ENCODE measurements around the gene KIAA1210.
"Not testable (repeated sequence)": the region's sequence is repeated elsewhere in the genome, so short reads cannot be mapped to it uniquely, and the experiment has no call there.

KIAA1210 gene

DNA sequence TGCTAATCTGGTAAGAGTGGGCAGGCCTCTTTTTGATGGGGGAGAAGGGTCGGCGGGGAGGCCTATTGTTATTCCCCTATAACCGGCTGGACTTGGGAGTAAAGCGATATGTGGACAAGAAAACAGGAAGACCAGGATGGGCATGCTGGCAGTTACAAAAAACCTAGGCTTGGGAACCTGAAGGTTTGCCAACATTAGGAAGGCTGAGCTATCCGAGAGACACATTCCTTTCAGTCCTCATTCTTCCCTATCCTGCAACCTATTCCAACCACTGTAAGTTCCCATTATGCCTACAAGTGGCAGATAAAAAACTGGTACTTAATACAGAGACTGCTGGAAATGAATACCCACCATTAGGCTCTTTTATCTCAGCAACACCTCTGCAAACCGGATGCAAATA is 87.2 kb downstream of the KIAA1210 start:
- DNase-seq (ENCODE audit: low read depth in 2 of 2): no peak

DNA sequence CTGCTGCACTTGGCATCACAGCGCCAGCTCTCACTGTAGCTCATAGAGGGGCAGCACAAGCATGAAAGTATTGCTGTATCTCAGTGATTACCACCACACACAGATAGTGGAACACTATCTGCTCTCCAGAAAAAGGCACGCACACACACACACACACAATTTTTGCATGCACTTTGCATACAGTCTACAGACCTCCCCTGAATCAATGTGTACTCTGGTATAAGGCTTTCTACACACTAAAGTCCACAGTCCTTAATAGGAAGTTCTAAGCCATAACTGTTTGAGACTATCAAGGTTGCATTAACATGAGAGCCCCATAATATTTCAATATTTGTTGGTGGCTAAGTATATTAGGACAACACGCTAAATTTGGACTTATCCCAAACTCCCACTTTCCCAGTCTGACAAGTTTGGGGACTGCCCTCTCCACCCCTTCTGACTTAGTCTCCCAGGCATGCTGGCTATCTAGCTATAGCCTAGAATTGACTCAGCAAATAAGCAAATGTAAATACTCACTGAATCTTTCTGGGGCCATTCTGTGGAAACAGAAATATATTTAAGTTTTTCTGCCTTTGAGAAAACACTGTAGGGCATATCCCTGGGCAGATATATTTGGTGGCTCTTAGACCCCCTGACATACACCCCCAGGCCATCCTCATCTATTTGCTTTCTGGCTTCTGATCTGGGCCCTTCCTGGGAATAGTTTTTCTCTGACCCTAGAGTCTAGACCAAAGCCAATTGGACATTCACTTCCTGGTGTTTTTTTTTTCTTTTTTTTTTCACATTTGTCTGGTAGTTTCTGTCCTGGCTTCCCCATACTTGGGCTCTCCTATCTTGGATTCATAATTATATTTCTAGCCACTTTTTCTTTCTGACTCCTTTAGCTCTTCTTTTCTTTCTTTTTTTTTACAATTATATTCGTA is 91.2 kb downstream of the KIAA1210 start:
- DNase-seq (ENCODE audit: low read depth in 2 of 2): no peak

- DNase-seq (ENCODE audit: low read depth in 2 of 2): no peak
Measured at GRCh38 chrX:119030990-119031389, 96.6 kb downstream of the KIAA1210 start.

DNA sequence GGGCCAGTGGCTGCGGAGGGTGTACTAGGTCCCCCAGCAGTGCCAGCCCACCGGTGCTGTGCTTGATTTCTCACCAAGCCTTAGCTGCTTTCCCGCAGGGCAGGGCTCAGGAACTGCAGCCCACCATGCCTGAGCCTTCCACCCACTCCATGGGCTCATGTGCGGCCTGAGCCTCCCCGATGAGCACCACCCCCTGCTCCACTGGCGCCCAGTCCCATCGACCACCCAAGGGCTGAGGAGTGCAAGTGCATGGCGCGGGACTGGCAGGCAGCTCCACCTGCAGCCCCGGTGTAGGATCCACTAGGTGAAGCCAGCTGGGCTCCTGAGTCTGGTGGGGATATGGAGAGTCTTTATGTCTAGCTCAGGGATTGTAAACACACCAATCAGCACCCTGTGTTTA is 98.0 kb downstream of the KIAA1210 start:
- DNase-seq (ENCODE audit: low read depth in 2 of 2): not testable (repeated sequence)

DNA sequence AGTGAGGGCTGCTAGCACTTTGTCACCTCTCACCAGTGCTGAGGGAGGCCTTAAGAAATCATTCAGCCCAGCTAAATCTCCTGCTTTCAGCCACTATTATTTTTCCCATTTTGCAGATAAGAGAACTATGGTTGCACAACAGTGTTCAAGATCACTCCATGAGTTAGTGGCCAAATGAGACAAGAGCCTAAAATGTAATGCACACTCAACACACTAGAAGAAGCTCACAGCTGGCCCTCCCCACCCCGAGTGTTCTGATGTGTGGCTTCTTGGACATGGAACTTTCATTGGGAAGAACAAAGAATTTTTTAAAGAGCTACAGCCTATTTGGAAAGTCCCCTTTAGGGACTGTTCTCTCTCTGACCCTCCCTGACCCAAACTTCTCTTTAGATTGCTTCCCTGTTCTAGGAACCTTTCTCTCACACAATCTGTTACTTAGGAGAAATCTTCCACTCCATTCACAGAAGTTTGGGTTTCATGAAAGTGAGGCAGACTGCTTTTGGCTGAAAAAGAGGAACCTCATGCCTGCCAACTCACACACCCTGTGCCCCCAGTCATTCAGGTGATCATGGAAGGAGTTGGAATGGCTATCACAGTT is 98.8 kb downstream of the KIAA1210 start:
- DNase-seq (ENCODE audit: low read depth in 2 of 2): no peak
